ENCODE measurements around the gene AHR.

AHR gene

GRCh38 chr7:17298102-17298839 is at the start of gene AHR:
Gene AHR (plus strand): TSS chr7:17298652. CDS start chr7:17299265, 613 bp downstream.
- peak; percentile 74 for DNase-seq

DNA sequence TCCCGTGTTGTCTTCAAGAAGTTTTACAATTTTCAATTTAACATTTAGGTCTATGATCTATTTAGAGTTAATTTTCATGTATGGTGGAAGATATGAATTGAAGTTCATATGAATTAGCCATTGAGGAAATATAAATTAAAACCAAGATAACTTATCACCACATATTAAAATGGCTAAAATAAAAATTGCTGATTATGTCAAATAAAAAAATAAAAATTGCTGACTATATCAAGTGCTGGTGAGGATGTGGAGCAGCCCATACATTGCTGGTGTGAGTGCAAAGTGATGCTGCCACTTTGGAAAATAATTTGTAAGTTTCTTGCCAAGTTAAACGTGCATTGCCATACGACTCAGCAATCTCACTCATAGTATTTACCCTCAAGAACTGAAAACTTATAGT is 44.6 kb upstream of the AHR start:
- no peak for DNase-seq

DNA sequence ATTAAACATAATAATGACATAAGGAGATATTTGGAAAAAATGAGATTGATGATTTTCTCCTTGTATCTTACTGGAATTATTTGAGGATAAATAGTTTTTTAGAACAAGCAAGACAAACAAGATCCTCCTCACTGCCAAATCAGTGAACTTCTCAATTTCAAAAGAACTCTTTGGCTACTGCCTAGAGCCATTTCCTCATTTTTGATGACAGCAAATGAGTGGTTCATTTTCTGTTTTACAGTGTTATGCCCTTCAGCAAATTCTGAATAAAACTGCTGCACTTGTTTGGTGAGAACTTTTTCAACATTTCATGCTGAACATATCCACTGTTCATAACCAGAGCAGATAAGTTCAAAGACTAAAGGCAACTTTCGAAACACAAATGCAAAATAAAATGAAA is 42.5 kb upstream of the AHR start:
- DNase-seq, result no peak

- DNase-seq, result no peak
These were observed 42.1 kb upstream of the AHR start for GRCh38 chr7:17256375-17256774.

DNA sequence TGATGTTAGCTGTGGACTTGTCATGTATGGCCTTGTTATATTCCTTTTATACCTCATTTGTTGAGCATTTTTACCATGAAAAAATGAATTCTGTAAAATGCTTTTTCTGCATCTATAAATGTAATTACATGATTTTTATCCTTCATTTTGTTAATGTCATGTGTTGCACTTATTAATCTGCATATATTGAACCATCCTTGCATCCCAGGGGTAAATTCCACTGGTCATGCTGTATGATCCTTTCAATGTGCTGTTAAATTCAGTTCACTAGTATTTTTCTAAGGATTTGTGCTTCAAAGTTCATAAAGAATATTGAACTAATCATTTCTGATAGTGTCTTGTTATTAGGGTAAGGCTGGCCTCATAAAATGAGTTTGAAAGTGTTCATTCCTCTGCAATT is 31.9 kb upstream of the AHR start:
- DNase-seq, result no peak

GRCh38 chr7:17269341-17270221 is 28.9 kb upstream of the AHR start:
- DNase-seq, result no peak

- DNase-seq, result no peak
These were observed 23.8 kb upstream of the AHR start for GRCh38 chr7:17274551-17275245.

- no peak for DNase-seq
These were observed 22.4 kb upstream of the AHR start for GRCh38 chr7:17275749-17276671.

DNA sequence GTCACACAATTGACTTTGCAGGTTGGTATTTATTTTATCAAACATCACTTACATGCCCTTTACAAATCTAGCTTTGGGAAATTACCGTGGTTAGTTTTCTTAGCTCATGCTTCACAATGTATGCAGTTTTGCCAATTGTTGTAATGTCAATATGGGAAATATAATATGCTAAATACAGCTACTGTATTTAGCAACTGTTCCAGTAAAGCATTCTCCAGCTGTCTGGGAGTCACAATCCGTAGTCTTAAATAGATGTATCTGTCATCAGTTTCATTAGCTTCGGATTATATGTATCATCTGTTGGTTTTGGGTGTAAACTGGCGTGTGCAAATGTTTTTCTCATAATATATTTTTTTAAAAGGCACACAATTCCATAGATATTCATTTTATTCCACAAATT is 19.4 kb upstream of the AHR start:
- DNase-seq, result no peak

- DNase-seq, result no peak
These were observed 9.3 kb upstream of the AHR start for GRCh38 chr7:17289074-17289645.

DNA sequence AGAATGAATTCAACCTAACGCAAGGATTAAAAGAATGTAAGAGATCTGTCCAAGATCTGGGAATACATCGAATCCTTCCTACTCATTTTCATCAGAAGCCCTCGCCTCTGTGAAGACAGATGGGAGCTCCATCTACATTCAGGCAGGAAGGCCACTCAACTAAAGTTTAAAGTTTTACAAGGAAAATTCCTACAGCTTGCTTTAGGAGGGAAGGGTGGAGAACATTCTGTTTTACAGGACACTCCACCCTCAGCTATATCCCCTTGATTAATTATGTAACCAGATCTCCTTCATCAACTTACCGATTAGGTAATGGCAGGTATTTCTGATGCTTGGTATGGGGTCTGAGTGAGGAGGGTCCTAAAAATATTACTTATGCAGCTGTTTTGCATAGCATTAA is 5.6 kb upstream of the AHR start:
- no peak for DNase-seq

DNA sequence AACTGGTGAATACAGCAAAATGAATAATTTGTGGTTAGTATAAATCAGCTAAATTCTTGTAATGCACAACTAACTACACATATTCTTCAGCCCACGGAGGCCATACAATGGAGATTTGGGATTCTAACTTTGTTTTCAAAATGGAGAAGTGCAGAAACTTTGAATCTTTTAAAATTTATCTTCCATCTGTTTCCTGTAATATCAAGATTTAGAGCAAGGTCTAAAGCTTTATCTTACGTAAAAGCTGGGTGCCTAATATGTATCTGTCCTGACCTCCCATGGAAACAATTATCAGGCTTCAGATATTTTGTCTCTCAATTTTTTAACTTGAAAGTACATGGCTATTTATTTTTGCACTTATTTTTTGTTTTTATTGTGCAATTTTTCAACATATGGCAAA is 5.0 kb upstream of the AHR start:
- no peak for DNase-seq

DNA sequence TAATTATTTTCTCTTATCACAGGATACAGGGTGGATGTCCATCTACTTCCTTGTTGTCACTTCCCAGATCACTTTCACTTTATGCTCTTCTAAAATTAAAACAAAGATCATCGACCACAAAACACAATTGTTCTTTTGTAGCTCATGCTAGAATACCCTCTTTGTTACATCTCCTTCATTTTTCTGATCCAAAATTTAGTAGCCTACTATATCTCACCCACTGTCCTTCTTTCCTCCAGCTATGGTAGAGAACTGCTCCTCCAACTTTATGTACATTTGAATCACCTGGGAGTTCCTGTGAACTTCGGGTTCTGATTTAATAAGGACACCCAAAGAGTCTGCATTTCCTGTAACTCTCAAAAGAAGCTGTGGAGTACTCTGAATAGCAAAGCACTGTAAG is 1.2 kb upstream of the AHR start:
- no peak for DNase-seq

GRCh38 chr7:17298840-17299482 is 509 bp downstream of the AHR start:
- peak; percentile 32 for DNase-seq

DNA sequence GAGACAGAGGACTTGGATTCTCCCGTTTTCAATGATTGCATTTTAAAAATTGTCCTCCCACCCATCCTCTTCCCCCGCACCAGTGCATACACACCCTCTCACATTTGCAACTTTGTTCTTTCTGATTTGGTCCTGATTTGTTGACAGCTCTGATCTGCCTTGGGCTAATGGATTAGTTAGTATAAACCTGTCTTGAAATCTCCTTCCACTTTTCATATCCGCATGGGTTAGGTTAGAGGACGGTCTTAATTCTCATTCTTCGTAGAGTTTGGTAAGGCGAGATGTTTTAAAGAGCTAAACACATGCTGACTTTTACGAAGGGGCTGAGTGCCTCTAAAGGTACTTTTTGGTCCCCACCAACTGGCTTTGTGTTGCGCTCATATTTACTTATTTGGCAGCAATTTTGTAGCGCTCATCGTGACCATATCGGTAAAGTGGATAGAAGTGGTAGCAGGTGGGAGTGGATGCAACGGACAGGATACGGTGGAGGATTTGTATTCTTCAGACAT is 1.1 kb downstream of the AHR start:
- DNase-seq, result peak; percentile 25

- DNase-seq, result no peak
These were observed 1.6 kb downstream of the AHR start for GRCh38 chr7:17300012-17300411.

DNA sequence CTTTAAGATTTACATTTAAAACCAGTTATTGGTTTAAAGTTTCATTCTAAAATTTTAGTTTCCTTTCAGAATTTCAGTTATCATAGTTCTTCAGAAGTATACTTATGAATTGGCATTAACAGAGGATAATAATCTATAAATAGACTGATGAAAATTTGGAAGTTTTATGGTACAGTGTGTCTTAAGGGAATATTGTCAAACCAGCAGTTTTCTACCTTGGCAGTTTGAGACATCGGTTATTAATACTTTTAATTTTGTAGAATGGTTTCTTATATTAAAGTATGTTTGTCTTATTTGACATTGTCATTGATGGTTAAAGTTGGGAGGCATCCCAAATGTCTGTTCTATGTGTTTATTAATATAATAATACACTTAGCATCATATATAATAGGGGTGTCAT is 2.0 kb downstream of the AHR start:
- DNase-seq, result no peak

GRCh38 chr7:17301471-17302456 is 3.3 kb downstream of the AHR start:
- peak; percentile 25 for DNase-seq

DNA sequence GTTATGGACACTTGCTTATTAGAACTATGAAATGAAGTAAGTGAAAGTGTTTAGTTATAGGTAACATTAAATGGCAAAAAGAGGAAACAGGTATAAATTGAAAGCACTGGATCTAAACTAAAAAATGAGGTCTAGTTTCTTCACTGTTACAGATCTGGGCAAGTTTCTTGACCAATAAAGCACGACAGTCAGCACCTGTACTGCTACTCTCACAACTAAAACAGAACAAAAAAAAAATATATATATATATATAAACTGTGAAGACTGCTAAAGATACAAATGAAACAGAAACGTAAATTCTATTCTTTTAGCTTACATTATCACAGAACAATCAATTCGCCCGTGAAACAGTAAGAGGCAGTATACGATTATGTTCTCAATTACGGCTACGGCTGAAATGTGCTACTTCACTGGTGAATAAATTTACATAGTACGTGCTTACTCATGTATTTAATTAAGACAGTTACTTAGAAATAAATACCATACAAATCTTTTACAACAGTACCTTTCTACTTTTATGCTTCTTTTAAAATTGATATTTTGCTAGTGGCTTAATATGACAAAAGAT is 4.2 kb downstream of the AHR start:
- peak; percentile 40 for DNase-seq

DNA sequence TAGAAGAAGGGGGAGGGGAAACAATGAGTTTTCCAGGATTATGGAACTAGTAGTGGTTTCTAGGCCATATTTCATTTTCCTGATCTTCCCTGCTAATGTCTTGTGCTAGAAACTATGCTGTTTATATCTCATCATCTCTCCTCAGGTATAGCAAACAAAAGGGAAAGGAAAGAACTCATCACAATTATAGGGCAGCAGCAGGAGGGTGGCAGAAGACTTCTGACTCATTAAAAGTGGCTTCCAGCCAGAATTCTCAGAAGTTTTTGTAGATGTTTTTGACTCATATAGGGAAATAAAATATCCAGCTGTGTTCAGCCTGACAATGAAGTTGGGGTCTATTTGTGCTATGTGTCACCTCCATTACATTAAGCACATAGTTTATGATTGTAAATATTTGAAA is 6.5 kb downstream of the AHR start:
- DNase-seq, result no peak
